Subcutaneous adipose tissue (tissue), 4 donors: ENCODE measurements around the gene PRM3. TPM values are rescaled to one million over a fixed set of nuclear protein-coding genes. Genes with fewer than 3 reads are reported as not detected.

Experiments
- total RNA-seq, 4 donors: library from RNA; depleted of rRNA; stranded (reverse); fragments of >200 nt; gene quantifications; one replicate each; pipeline ENCODE4 v1.1.0, GENCODE V29; 2016
- TF ChIP-seq, protein P1 (sequence below): fragments of 450-650 bp; IDR thresholded peaks from one replicate; pipeline ENCODE4 v1.5.1; 2016; ENCODE audit warnings: low read depth, mild to moderate bottlenecking, control low read depth, antibody characterized with exemption, moderate library complexity

PRM3 gene
- total RNA-seq, 4 donors from 2014 or later = not detected

DNA sequence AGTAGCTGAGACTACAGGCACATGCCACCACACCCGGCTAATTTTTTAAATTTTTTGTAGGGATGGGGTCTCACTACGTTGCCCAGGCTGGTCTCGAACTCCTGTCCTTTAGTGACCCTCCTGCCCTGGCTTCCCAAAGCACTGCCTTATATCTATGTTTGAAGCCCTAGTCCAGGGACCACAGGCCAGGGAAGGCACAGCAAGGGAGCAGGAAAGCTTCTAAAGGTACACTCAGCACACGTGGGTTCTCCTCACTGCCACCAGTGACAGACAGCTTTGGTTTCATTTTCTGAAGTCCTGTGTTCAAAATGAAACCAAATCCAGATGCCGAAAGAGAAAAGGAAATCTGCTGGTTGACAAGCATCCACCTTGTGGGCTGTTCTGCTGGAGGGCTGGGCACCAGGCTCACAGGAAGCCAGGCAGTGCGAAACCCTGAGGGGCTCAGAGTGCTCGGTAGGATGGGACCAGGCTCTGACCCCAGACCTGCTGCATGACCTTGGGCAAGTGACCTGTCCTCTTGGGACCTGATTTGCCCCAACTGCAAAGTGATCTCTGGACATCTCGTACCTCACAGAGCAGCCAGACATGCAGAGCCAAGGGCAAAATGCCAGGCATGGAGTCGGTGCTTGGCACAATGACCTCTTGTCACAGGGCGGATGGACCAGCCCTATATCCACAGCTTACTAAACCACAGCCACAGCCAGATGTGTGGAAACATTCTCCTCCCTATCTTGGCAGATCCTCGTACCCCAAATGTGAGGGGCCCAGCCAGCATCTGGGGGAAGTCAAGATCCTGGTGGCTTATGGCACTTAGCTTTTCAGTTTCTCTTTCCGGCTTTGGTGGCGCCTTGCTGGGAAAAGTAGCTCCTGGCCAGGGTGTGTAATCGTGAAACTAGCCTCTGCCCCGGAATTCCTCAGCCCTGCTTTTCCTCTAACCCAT, 14.6 kb downstream of the PRM3 start:
- TF ChIP-seq, protein P1, sequence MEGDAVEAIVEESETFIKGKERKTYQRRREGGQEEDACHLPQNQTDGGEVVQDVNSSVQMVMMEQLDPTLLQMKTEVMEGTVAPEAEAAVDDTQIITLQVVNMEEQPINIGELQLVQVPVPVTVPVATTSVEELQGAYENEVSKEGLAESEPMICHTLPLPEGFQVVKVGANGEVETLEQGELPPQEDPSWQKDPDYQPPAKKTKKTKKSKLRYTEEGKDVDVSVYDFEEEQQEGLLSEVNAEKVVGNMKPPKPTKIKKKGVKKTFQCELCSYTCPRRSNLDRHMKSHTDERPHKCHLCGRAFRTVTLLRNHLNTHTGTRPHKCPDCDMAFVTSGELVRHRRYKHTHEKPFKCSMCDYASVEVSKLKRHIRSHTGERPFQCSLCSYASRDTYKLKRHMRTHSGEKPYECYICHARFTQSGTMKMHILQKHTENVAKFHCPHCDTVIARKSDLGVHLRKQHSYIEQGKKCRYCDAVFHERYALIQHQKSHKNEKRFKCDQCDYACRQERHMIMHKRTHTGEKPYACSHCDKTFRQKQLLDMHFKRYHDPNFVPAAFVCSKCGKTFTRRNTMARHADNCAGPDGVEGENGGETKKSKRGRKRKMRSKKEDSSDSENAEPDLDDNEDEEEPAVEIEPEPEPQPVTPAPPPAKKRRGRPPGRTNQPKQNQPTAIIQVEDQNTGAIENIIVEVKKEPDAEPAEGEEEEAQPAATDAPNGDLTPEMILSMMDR = no peak

DNA sequence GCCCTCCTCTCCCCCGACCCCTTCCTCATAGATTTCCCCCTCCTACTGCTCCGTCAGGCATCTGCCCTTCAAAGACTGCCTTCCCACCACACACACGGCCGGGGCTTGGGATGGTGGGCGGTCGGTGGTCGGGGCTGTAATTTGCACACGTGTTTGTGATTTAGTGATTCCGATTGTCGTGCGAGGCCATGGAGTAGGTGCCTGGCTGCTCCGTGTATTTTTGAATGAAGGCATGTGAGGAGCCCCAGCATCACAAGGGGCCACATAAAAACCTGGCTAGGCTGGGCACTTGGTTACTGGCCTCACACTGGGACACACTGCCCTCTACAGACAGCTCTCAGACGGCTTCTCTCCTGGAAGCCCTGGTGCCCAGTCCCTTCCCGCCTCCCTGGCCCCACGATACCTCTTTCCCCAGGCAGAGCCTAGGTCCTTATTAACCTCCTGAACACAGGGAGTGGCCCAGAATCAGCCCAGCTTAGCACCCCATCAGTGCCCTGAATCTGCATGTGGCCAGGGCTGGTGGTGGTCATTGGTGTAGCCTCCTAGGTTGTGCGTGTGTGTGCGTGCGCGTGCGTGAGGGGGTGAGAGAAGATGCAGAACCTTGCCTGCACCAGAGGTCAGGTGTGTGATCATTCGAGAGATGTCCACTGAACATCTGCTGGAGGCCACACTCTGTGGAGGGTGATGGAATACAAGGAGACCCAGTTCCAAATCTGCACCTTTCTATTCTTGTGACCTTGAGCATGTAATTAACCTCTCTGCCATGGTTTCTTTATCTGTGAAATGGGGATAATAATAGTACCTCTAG, 16.1 kb downstream of the PRM3 start:
- TF ChIP-seq, protein P1 = no peak

DNA sequence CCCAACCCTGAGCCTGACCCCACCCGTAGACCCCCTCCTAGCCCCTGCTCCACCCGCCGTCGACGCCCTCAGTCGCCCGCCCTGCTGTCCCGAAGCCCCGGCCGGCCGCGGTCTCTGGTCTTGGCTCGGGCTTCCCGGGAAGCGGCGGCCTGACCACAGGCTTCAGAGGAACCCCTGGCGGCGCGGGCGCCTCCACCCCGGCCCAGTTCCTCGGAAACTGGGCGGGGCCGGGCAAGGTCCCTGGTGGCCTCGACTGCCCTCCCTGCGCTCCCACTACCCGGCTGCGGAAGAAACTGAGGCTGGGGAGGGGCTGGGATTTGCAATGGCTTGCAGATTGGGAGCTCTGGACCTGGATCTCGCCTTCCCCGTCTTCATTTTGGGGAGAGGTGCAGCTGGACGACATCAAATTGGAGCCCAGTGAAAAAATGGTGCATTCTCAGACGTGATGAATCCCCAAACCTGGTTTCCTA, 16.7 kb downstream of the PRM3 start:
- TF ChIP-seq, protein P1 = no peak

DNA sequence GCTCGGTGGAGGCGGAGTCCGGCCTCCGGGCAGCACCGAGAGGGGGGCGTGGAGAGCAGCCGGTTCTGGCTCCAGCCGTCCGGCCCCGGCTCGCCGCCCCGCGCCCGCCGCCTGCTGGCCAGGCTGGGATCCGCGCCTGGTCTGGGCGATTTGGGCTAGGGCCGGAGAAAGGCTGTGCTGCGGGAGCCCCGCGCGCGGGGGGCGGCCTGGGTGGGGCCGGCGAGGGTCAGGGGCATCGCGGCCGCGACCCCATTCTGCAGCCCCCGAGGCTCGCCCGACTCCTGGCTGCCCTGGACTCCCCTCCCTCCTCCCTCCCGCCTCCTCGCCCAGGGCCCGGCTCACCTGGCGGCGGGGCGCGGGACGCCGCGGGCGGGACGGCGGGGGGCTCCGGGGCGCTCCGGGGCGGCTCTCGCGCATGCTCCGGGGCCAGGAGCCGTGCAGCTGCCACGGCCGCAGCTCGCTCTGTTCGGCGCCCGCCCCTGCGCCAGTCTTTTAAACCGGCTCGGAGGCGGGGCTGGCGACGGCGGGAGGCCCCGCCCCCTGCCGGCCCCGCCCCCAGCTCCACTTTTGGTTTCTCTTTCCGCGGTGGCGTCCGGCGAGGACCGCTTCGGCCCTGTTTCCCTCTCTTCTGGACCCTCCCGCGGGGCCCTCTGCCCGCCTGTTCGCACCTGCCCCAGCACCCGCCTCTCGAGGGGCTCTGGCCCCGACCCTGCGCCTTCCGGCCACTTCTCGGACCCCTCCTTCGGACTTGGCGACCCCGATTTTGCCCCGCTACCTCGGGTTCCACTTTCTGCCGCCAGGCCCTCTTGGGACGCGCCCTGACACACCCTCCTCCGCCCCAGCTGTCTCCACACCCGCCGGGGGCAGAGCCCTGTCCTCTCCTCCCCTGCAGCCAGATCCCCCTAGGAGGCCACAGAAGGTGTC, 17.4 kb downstream of the PRM3 start, which contains the start of gene SOCS1:
SOCS1 (minus strand) TSS at position 468 of the 924 bp plus-strand sequence. CDS start 726 bp downstream, outside the sequence.
- TF ChIP-seq, protein P1 = no peak

DNA sequence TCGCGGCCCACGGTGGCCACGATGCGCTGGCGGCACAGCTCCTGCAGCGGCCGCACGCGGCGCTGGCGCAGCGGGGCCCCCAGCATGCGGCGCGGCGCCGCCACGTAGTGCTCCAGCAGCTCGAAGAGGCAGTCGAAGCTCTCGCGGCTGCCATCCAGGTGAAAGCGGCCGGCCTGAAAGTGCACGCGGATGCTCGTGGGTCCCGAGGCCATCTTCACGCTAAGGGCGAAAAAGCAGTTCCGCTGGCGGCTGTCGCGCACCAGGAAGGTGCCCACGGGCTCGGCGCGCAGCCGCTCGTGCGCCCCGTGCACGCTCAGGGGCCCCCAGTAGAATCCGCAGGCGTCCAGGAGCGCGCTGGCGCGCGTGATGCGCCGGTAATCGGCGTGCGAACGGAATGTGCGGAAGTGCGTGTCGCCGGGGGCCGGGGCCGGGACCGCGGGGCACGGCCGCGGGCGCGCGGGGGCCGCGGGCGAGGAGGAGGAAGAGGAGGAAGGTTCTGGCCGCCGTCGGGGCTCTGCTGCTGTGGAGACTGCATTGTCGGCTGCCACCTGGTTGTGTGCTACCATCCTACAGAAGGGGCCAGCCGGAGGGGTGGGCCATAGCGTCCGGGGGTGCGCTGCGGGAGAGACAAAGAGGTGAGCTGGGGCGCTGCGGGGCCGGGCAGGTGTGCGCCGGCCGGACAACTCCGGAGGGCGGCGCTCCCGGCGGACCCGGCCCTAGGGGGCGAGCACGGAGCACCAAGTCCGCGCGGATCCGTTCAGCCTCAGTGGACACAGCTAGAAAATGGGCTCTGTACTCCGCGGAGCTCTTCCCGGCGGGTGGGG, 18.3 kb downstream of the PRM3 start:
- TF ChIP-seq, protein P1 = no peak
